Hepatocyte (in vitro differentiated cells): ENCODE data around the gene CSNK1D. TPM values are rescaled to one million over a fixed set of nuclear protein-coding genes. Genes with fewer than 3 reads are reported as not detected.

Source experiments
- DNase-seq: peaks from one replicate; pipeline ENCODE4 v3.0.0-alpha.2; 2016; ENCODE audit warnings: low spot score
- H2AFZ ChIP-seq: fragments of 200-600 bp; sonication (generic); 2 replicates; pipeline ENCODE4 v1.6.0; 2016; ENCODE audit warnings: antibody characterized with exemption, mild to moderate bottlenecking
- H3K27ac ChIP-seq: fragments of 200-600 bp; sonication (generic); 2 replicates; pipeline ENCODE4 v1.5.1; 2016; ENCODE audit warnings: mild to moderate bottlenecking
- H3K27me3 ChIP-seq: fragments of 200-600 bp; sonication (generic); 2 replicates; pipeline ENCODE4 v1.6.1; 2016
- H3K36me3 ChIP-seq: fragments of 200-600 bp; sonication (generic); replicated peaks from 2 replicates; pipeline ENCODE4 v1.5.1; 2016; ENCODE audit warnings: low read depth; ENCODE audit not compliant: insufficient read depth
- H3K4me1 ChIP-seq: fragments of 200-600 bp; sonication (generic); 2 replicates; pipeline ENCODE4 v1.5.1; 2016; ENCODE audit warnings: mild to moderate bottlenecking, moderate library complexity; ENCODE audit not compliant: insufficient read depth
- H3K4me2 ChIP-seq: fragments of 200-600 bp; sonication (generic); 2 replicates; pipeline ENCODE4 v1.6.0; 2016
- H3K4me3 ChIP-seq: fragments of 200-600 bp; sonication (generic); 2 replicates; pipeline ENCODE4 v1.5.1; 2016; ENCODE audit warnings: mild to moderate bottlenecking
- H3K79me2 ChIP-seq: fragments of 200-600 bp; sonication (generic); 2 replicates; pipeline ENCODE4 v1.6.0; 2017; ENCODE audit warnings: mild to moderate bottlenecking
- H3K9me2 ChIP-seq: fragments of 200-600 bp; sonication (generic); replicated peaks from 2 replicates; pipeline ENCODE4 v1.6.0; 2017; ENCODE audit warnings: mild to moderate bottlenecking; ENCODE audit not compliant: insufficient read depth
- H3K9me3 ChIP-seq: fragments of 200-600 bp; sonication (generic); 2 replicates; pipeline ENCODE4 v1.5.1; 2016; ENCODE audit warnings: low read depth, mild to moderate bottlenecking
- H4K20me1 ChIP-seq: fragments of 200-600 bp; sonication (generic); 2 replicates; pipeline ENCODE4 v1.6.0; 2016; ENCODE audit warnings: mild to moderate bottlenecking; ENCODE audit not compliant: insufficient read depth, poor library complexity, severe bottlenecking
- CTCF ChIP-seq: fragments of 200-600 bp; sonication (generic); IDR thresholded peaks from 2 replicates; pipeline ENCODE4 v1.5.1; 2016; ENCODE audit warnings: antibody characterized with exemption, mild to moderate bottlenecking; ENCODE audit not compliant: poor library complexity
- EZH2 ChIP-seq: fragments of 200-600 bp; sonication (generic); IDR thresholded peaks from 2 replicates; pipeline ENCODE4 v1.6.1; 2016; ENCODE audit warnings: antibody characterized with exemption, mild to moderate bottlenecking, borderline replicate concordance
- EZH2phosphoT487 ChIP-seq: fragments of 200-600 bp; sonication (generic); IDR thresholded peaks from one replicate; pipeline ENCODE4 v1.6.1; 2018; ENCODE audit warnings: antibody characterized with exemption, mild to moderate bottlenecking, low read depth, moderate library complexity; ENCODE audit not compliant: unreplicated experiment, severe bottlenecking
- WGBS: methylation state at CpG from one replicate; pipeline ENCODE4 v1.1.6; 2016; ENCODE audit warnings: low lambda C conversion rate; ENCODE audit errors: missing lambda C conversion rate; 5-methylcytosine and 5-hydroxymethylcytosine counted together
- polyA plus RNA-seq: library from polyadenylated mRNA; unstranded; fragments of >200 nt; fragmentation: Nextera tagmentation; extraction: Ambion mirVana; gene quantifications from 2 replicates; pipeline ENCODE4 v1.2.1, GENCODE V29; 2016
- total RNA-seq: library from RNA; depleted of rRNA; stranded (reverse); fragments of >200 nt; gene quantifications from 2 replicates; pipeline ENCODE4 v1.2.3, GENCODE V29; 2014

The CSNK1D gene
- total and polyA plus RNA-seq, 2 experiments from 2014 or later: 72.5 to 152 TPM

- 63% methylated on average over 7 of the region's 7 CpGs for WGBS
- Histone ChIP-seq H3K9me3 (no peaks in the 10 kb centered on the region), H3K79me2 (no peaks in the 10 kb centered on the region), H3K4me2 (peak overlapping the region; percentile 68), H3K4me1 (peaks cover 58% of the 10 kb centered on the region), H4K20me1 (no peaks in the 10 kb centered on the region), H3K27ac (peak overlapping the region; percentile 92), H2AFZ (no peak overlapping the region), H3K27me3 (no peaks in the 10 kb centered on the region), H3K4me3 (no peak overlapping the region), H3K9me2 (no peaks in the 10 kb centered on the region), H3K36me3 (no peaks in the 10 kb centered on the region)
- TF ChIP-seq EZH2phosphoT487 (no peak), CTCF (no peak), EZH2 (no peak)
- no peak for DNase-seq
These were observed 23.2 kb upstream of the CSNK1D start for GRCh38 chr17:82296511-82297279.

GRCh38 chr17:82295472-82295814 lies 21.9 kb upstream of the CSNK1D start:
- H3K27ac ChIP-seq: peak overlapping the region; percentile 92

DNA sequence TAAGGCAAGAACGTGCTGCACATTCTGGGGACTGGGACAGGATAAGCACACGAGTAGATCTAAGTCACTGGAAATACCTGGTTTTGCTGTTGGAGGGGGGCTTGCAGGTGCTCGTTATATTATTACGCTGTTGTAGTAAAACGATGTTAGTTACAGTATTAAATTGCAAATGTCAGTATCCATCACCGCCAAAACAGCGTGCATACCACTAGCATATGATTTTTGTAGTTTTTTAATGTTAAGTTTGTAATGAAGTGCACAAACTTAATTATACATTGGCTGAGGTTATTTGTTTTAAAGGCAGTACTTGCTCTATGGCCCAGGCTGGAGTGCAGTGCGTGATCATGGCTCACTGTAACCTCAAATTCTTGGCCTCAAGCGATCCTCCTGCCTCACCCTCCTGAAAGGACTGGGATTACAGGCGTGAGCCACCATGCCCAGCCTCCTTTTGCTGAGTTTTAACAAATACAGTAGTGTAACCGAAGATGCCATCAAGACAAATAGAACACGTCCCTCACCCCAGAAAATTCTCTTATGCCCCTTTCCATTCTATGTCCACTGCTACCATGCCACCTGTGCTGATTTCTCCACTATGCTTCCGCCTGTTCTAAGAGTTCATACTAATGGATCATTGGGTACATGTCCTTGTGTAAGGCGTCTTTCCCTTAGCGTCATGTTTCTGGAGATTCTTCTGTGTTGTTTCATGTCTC lies 20.7 kb upstream of the CSNK1D start:
- WGBS: 83% methylated on average over 15 of the region's 15 CpGs
- H3K79me2 ChIP-seq: no peaks in the 10 kb centered on the region
- peaks cover 52% of the 10 kb centered on the region for H3K4me1 ChIP-seq
- no peaks in the 10 kb centered on the region for H3K36me3 ChIP-seq
- no peak overlapping the region for H2AFZ ChIP-seq
- H3K27ac ChIP-seq: peak overlapping the region; percentile 92
- H3K9me3 ChIP-seq: no peaks in the 10 kb centered on the region
- H3K4me3 ChIP-seq: no peak overlapping the region
- no peak for DNase-seq
- H3K9me2 ChIP-seq: no peaks in the 10 kb centered on the region
- peak overlapping the region; percentile 77 for H3K4me2 ChIP-seq
- H4K20me1 ChIP-seq: no peaks in the 10 kb centered on the region
- no peak for TF ChIP-seq EZH2
- TF ChIP-seq CTCF: no peak
- no peak for TF ChIP-seq EZH2phosphoT487
- no peaks in the 10 kb centered on the region for H3K27me3 ChIP-seq

More at GRCh38 chr17:82295472-82295814, 21.9 kb upstream of the CSNK1D start:
- no peak for DNase-seq
- Histone ChIP-seq H3K4me2 (no peak overlapping the region), H3K79me2 (no peaks in the 10 kb centered on the region), H3K27me3 (no peaks in the 10 kb centered on the region), H3K4me3 (no peak overlapping the region), H2AFZ (no peak overlapping the region), H3K36me3 (no peaks in the 10 kb centered on the region), H4K20me1 (no peaks in the 10 kb centered on the region), H3K9me2 (no peaks in the 10 kb centered on the region), H3K9me3 (no peaks in the 10 kb centered on the region), H3K4me1 (peaks cover 52% of the 10 kb centered on the region)
- WGBS: 48% methylated on average over 4 of the region's 4 CpGs
- TF ChIP-seq EZH2phosphoT487: no peak
- no peak for TF ChIP-seq EZH2
- no peak for TF ChIP-seq CTCF
